ENCODE results near the gene SIVA1. TPM values are rescaled to one million over a fixed set of nuclear protein-coding genes. Genes with fewer than 3 reads are reported as not detected.
A peak's percentile ranks its signal among the peaks of the same experiment; 100 is the strongest.
"Not testable (repeated sequence)": the region's sequence is repeated elsewhere in the genome, so short reads cannot be mapped to it uniquely, and the experiment has no call there.

The SIVA1 gene
- total RNA-seq, 1 donor from 2014 or later: 117 TPM

DNA sequence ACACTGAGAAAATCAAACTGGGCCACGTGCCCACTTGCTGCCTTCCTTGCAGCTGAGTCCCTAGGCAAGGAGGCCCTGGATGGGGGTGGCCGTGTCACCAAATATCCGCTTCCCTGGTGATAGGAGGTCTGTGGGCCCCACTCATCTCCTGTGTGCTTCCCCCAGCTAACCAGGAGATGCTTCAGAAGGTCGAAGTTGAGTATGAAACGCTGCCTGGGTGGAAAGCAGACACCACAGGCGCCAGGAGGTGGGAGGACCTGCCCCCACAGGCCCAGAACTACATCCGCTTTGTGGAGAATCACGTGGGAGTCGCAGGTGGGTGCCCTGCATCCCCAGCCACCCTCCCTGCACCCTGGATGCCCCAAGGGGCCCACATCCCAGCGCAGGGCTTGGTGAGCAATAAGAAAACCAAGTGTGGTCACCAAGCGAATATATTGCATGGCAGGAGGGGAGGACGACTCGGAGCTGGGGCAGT, 6.8 kb upstream of the SIVA1 start:
- Mint-ChIP-seq H3K27me3 (peaks cover 1% of the 10 kb centered on the region), H3K27ac (no peak overlapping the region), H3K4me1 (peaks cover 2% of the 10 kb centered on the region), H3K36me3 (ENCODE audit: low read depth) (no peaks in the 10 kb centered on the region), H3K9me3 (no peaks in the 10 kb centered on the region), H3K4me3 (no peak overlapping the region)
- intact Hi-C loops (cut with micrococcal nuclease): no loop called here
- no peak for DNase-seq

DNA sequence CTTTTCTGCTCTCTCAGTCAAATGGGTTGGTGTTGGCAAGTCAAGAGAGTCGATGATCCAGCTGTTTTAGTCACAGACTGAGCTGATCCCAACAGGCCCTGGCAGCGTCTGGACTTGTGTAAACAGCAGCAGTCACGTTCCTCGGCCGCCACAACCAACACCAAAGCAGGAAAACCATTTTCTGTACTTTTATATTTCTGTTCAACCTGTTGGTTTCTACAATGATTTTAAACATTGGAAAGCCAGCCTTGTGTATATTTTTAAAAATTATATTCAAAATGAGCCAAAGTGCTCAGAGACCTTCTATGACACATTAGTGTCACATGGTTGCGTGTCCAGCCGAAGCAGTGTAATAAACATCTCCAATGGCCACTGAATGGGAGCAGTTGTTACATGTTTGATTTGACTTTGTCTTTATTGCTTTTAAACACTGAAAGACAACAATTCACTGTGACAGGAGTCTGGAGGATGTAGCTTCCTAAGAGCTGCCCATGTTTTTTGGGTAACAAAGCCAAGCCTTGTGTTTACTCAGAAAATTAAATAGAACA, 5.9 kb upstream of the SIVA1 start:
- Mint-ChIP-seq H3K27ac (no peak overlapping the region), H3K4me3 (no peak overlapping the region), H3K36me3 (ENCODE audit: low read depth) (no peaks in the 10 kb centered on the region), H3K4me1 (peaks cover 2% of the 10 kb centered on the region), H3K9me3 (no peaks in the 10 kb centered on the region), H3K27me3 (peaks cover 1% of the 10 kb centered on the region)
- intact Hi-C loops (cut with micrococcal nuclease): no loop called here
- DNase-seq: no peak

DNA sequence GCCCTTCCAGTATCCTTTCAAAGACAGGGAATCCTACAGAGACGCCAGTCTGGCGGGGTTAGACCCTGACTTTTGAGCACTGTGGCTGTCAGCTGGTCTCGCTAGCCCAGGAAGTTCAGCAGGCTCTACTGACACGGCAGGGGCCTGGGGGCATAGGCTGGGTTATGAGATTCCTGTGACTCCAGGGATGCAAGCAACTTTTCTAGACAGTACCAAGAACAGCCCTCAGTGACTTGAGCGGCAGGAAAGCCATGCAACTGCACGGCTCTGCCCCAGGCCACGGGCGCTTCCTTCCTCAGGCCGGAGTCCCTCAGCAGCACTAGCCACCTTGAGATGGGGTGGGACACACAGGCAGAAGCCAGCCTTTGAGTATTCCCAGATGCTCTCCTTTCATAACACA, 5.1 kb upstream of the SIVA1 start:
- Mint-ChIP-seq H3K36me3 (ENCODE audit: low read depth) (no peaks in the 10 kb centered on the region), H3K4me1 (peaks cover 6% of the 10 kb centered on the region), H3K27me3 (peaks cover 1% of the 10 kb centered on the region), H3K9me3 (no peaks in the 10 kb centered on the region), H3K4me3 (no peak overlapping the region), H3K27ac (no peak overlapping the region)
- no peak for DNase-seq
- intact Hi-C loops (cut with micrococcal nuclease): no loop called here

DNA sequence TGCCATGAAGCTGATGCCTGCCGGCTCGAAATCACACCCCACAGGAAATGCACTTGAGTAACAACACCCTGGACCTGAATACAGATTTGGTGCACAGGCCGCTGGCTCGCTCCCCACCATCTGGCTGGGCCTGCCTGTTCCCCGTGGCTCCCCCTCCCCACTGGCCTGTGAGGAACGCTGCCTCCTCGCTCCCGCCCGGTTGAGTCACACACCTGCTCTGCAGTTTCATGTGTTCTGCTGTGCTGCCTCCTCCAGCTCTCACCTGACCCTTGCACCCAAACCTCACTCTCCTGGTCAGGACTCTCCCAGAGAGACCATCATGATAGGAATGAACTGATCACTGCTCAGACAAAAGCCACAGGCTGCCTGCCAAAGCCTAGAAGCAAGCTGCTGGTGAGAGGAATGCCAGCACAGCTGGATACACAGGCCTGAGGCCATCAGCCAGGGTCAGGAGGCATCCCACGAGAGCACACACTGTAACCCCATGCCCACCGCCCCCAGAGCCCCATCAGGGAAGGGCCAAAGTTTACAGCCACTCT, 3.8 kb upstream of the SIVA1 start:
- no peak for DNase-seq
- no peak overlapping the region for H3K27ac Mint-ChIP-seq
- intact Hi-C loops (cut with micrococcal nuclease): no loop called here
- H3K9me3 Mint-ChIP-seq: no peaks in the 10 kb centered on the region
- H3K4me1 Mint-ChIP-seq: peaks cover 13% of the 10 kb centered on the region
- H3K27me3 Mint-ChIP-seq: peaks cover 1% of the 10 kb centered on the region
- no peak overlapping the region for H3K4me3 Mint-ChIP-seq
- H3K36me3 Mint-ChIP-seq (ENCODE audit: low read depth): peaks cover 2% of the 10 kb centered on the region

DNA sequence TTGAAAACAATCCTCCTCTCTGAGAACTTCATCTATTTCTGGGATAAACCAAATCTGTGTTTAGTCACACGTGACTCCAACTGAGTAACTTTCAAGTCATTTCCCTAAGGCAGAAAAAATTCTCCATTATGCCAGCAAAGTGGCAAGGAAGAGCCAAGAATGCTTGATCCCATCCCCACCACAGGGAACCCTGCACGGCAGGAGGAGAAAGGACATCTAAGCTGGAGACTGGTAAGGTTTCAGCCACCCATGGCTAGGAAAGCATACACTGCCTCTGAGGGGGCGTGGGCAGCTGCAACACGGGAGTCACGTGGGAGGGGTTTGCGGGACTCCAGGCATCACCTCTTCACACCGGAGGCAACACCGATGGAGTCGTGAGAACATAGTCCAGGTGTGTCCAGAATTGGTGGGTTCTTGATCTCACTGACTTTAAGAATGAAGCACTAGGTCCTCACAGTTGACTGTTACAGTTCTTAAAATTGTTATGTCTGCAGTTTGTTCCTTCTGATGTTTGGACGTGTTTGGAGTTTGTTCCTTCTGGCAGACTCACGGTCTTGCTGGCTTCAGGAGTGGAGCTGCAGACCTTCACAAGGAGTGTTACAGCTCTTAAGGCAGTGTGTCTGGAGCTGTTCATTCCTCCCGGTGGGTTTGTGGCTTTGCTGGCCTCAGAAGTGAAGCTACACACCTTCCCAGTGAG, 2.7 kb upstream of the SIVA1 start:
- Mint-ChIP-seq H3K4me1 (peaks cover 21% of the 10 kb centered on the region), H3K36me3 (ENCODE audit: low read depth) (peaks cover 6% of the 10 kb centered on the region), H3K9me3 (no peaks in the 10 kb centered on the region), H3K4me3 (no peak overlapping the region), H3K27ac (peak overlapping the region; percentile 37), H3K27me3 (peaks cover 1% of the 10 kb centered on the region)
- DNase-seq: no peak
- intact Hi-C loops (cut with micrococcal nuclease): loop anchor here (5.0 kb wide), 1 partner anchor 647 kb away; the partner anchor contains the start of gene TEX22

DNA sequence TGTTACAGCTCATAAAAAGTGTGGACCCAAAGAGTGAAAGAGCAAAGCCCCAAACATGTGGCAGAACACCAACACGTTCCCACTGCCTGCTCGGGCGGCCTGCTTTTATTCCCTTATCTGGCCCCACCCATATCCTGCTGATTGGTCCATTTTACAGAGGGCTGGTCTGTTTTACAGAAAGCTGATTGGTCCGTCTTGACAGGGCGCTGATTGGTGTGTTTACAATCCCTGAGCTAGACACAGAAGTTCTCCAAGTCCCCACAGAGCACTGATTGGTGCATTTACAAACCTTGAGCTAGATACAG, 2.2 kb upstream of the SIVA1 start:
- not testable (repeated sequence) for DNase-seq; H3K27me3 Mint-ChIP-seq; H3K9me3 Mint-ChIP-seq; H3K36me3 Mint-ChIP-seq (ENCODE audit: low read depth)
- H3K27ac Mint-ChIP-seq: peak overlapping the region; percentile 37
- H3K4me3 Mint-ChIP-seq: peak overlapping the region; percentile 39
- intact Hi-C loops (cut with micrococcal nuclease): loop anchor here (5.0 kb wide), 1 partner anchor 647 kb away; the partner anchor contains the start of gene TEX22
- H3K4me1 Mint-ChIP-seq: peaks cover 24% of the 10 kb centered on the region

DNA sequence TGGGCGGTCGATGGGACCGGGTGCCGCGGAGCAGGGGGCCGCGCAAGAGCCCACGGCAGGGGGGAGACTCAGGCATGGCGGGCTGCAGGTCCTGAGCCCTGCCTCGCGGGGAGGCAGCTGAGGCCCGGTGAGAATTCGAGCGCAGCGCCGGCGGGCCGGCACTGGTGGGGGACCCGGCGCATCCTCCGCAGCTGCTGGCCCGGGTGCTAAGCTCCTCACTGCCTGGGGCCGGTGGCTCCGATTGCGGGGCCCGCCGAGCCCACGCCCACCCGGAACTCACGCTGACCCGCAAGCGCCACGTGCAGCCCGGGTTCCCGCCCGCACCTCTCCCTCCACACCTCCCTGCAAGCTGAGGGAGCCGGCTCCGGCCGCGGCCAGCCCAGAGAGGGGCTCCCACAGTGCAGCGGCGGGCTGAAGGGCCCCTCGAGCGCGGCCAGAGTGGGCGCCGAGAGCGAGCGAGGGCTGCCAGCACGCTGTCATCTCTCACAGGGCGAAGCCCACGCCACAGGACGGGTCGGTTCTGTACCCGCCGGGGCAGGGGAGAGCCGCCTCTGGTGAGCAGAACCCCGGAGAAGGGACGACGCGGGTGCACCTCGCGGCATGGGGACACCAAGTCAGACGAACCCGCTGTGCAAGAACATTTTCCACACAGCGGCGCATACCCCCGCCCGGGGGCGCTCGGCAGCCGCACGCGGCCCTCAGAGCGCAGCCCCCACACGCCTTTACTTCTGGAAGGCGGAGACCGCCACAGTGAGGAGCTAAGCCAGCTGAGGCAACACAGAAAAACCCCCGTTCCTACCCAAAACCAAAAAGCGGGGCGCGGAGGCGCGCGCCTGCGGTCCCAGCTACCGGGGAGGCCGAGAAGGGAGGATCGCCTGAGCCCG, 1.2 kb upstream of the SIVA1 start:
- no peak for DNase-seq
- Mint-ChIP-seq H3K36me3 (ENCODE audit: low read depth) (peaks cover 15% of the 10 kb centered on the region), H3K4me1 (peaks cover 30% of the 10 kb centered on the region), H3K4me3 (peak overlapping the region; percentile 93), H3K27me3 (peaks cover 1% of the 10 kb centered on the region), H3K9me3 (no peaks in the 10 kb centered on the region), H3K27ac (peak overlapping the region; percentile 94)
- intact Hi-C loops (cut with micrococcal nuclease): loop anchor here (1.0 to 5.0 kb wide), 5 partner anchors 17 to 646 kb away; partner anchors contain the start of genes ADSS1, CDCA4 and TEX22

DNA sequence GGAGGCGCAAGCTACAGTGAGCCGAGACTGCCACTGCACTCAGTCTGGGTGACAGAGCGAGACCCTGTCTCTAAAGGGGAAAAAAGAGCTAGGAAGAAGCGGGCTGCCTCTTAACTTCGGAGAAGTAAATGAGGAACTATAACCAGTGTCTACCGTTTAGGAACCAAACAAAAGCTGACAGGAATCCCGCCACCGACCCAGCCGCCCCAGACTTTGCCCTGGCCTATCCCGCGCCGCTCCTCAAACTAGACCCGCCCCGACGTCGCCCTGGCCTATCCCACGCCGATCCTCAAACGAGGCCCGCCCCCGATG, 568 bp upstream of the SIVA1 start:
- Mint-ChIP-seq H3K27me3 (peaks cover 1% of the 10 kb centered on the region), H3K27ac (peak overlapping the region; percentile 94), H3K36me3 (ENCODE audit: low read depth) (peaks cover 20% of the 10 kb centered on the region), H3K4me3 (peak overlapping the region; percentile 93), H3K9me3 (no peaks in the 10 kb centered on the region), H3K4me1 (peaks cover 35% of the 10 kb centered on the region)
- intact Hi-C loops (cut with micrococcal nuclease): loop anchor here (1.0 to 5.0 kb wide), 5 partner anchors 16 to 645 kb away; partner anchors contain the start of genes ADSS1, CDCA4 and TEX22
- no peak for DNase-seq

DNA sequence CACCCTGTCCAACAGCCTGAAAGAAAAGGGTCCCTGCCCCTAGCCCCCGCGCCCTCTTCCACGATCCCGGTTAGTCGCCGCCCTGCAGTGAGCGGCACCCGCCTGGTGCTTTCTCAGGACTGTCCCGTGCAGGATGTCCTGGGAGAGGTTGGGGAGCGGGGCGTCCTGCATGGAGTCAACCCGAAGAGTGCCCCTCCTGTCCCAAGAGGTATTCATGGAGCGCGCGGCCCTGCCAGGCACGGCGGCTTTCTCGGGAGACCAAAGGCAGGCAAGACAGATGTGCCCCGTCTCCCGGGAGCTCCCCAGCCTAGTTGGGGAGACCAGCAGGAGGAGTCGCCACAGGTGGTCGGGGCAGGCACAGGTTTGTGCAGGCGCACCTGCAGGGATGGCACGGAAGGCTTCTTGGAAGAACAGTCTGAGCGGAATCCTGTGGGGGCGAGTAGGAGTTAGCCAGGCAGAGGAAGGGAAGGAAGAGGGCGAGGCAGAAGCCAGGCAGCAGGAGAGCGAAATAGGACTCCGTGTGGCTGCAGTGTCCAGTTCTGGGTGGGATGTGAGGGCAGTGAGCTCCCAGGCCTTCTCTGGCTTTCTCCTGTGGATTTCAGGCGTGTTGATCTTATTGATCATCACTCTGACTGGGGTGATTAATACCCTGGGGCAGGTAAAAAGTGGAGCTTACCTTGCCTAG, 723 bp downstream of the SIVA1 start:
- peak overlapping the region; percentile 93 for H3K4me3 Mint-ChIP-seq
- peaks cover 24% of the 10 kb centered on the region for H3K36me3 Mint-ChIP-seq (ENCODE audit: low read depth)
- H3K9me3 Mint-ChIP-seq: no peaks in the 10 kb centered on the region
- DNase-seq: peak; percentile 71
- intact Hi-C loops (cut with micrococcal nuclease): loop anchor here (2.0 to 5.0 kb wide), 3 partner anchors 29 to 644 kb away; partner anchors contain the start of genes ADSS1, CDCA4 and TEX22
- peak overlapping the region; percentile 84 for H3K27ac Mint-ChIP-seq
- H3K27me3 Mint-ChIP-seq: peaks cover 1% of the 10 kb centered on the region
- peaks cover 35% of the 10 kb centered on the region for H3K4me1 Mint-ChIP-seq

DNA sequence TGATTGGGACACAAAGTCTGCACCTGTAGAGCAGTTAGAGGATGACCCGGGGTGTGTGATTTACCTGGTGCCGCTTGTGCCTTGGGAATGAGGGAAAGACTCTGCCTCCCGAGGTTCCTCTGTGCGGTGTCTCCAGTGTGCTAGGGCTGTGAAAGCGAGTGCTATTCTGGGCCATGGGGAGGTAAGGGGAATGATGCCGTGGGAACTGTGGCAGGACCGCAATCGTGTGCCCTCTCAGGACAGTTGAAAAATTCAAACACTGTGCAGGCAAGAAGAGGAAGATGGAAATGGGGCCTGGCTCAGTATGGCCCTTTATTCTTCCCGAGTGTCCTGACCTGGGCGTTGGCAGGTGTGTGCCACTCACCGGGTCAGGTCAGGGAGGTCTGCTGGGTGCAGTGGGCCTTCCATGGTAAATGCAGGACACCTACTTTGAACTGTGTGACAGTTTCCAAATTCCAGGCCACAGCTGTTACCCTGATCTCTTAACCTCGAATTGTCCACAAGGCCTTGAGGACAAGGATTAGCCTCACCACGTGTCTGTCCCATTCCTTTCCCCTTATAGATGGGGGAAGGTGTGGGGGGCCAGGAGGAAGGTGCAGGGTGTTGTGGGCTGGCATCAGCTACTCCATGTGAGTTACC, 1.4 kb downstream of the SIVA1 start:
- H3K9me3 Mint-ChIP-seq: no peaks in the 10 kb centered on the region
- peaks cover 1% of the 10 kb centered on the region for H3K27me3 Mint-ChIP-seq
- H3K4me1 Mint-ChIP-seq: peaks cover 36% of the 10 kb centered on the region
- intact Hi-C loops (cut with micrococcal nuclease): loop anchor here (5.0 kb wide), 1 partner anchor 643 kb away; the partner anchor contains the start of gene TEX22
- H3K36me3 Mint-ChIP-seq (ENCODE audit: low read depth): peaks cover 29% of the 10 kb centered on the region
- DNase-seq: no peak
- H3K4me3 Mint-ChIP-seq: peak overlapping the region; percentile 93
- peak overlapping the region; percentile 84 for H3K27ac Mint-ChIP-seq

DNA sequence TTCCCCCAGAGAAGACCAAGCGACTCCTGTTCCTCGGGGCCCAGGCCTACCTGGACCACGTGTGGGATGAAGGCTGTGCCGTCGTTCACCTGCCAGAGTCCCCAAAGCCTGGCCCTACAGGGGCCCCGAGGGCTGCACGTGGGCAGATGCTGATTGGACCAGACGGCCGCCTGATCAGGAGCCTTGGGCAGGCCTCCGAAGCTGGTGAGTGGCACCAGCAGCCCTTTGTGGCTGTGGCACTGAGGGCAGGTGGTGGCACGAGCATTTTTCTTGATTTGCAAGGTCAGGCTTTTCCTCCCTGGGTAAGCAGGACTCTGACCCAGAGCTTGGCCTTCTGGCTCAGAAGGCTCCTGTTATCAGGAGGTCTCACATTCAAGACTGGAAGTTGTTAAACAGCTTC, 2.7 kb downstream of the SIVA1 start:
- Mint-ChIP-seq H3K27ac (no peak overlapping the region), H3K36me3 (ENCODE audit: low read depth) (peaks cover 31% of the 10 kb centered on the region), H3K9me3 (no peaks in the 10 kb centered on the region), H3K4me3 (no peak overlapping the region), H3K27me3 (no peaks in the 10 kb centered on the region), H3K4me1 (peaks cover 36% of the 10 kb centered on the region)
- DNase-seq: no peak
- intact Hi-C loops (cut with micrococcal nuclease): no loop called here

DNA sequence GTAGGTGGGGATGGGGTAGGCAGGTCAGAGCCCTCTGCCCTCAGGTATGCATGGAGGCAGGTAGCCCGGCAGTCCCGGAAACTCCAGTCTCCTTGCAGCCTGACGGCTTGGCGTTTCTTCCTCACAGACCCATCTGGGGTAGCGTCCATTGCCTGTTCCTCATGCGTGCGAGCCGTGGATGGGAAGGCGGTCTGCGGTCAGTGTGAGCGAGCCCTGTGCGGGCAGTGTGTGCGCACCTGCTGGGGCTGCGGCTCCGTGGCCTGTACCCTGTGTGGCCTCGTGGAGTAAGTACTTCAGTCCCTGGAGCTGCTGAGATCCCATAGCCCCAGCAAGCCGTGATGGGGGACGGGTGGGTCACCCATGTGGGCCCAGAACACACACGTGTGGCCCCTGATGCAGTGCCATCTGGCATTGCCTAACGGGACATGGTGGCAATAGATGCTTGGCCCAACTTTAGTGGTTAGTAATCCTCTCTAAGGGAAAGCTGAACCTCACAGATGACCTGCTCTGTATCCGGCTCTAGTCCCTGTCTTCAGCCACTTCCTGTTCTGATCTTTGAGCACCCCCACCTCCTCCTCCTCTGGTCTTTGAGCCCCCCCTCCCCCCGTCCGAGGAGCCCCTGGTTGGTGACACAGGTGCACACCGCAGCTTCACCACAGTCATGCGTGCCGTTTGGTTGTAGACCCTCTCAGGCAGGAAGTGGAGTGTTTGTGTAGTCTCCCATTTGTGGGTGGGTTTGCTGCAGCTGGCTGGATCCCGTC, 3.7 kb downstream of the SIVA1 start:
- Mint-ChIP-seq H3K27me3 (no peaks in the 10 kb centered on the region), H3K36me3 (ENCODE audit: low read depth) (peaks cover 34% of the 10 kb centered on the region), H3K4me3 (peak overlapping the region; percentile 39), H3K4me1 (peaks cover 36% of the 10 kb centered on the region), H3K27ac (peak overlapping the region; percentile 71), H3K9me3 (no peaks in the 10 kb centered on the region)
- intact Hi-C loops (cut with micrococcal nuclease): no loop called here
- DNase-seq: peak; percentile 69
